H1 (cell line): Measurements from ENCODE around the gene ECE2. TPM values are rescaled to one million over a fixed set of nuclear protein-coding genes. Genes with fewer than 3 reads are reported as not detected.
A peak's percentile ranks its signal among the peaks of the same experiment; 100 is the strongest.

Experiments used
- CTCF ChIA-PET: fragments of 300-600 bp; sonication (Branson Sonifier 250); formaldehyde crosslinking; loops from one replicate; lab custom pipeline; 2021; ENCODE audit not compliant: partially characterized antibody; lab: Charles Lee
- POLR2A ChIA-PET: fragments of 300-600 bp; sonication (Branson Sonifier 250); formaldehyde crosslinking; loops from one replicate; lab custom pipeline; 2021; ENCODE audit warnings: inconsistent platforms; ENCODE audit not compliant: partially characterized antibody; lab: Charles Lee
- DNase-seq, 2 experiments: peaks; one replicate each; pipeline versions ENCODE4 v3.0.0 to v3.0.0-alpha.2; 2010 to 2022; ENCODE audit warnings: low spot score in 2 of 2, low read depth in 1 of 2, mixed read lengths in 1 of 2
- FAIRE-seq: peaks from 2 replicates; lab custom pipeline; 2011; peaks lifted over from hg19 to GRCh38; lab: Jason Lieb, UNC
- H2AFZ ChIP-seq: 2 replicates; pipeline ENCODE4 v1.8.1; 2012; ENCODE audit warnings: low read length, inconsistent platforms
- H2AK5ac ChIP-seq: 2 replicates; pipeline ENCODE4 v1.6.1; 2013; ENCODE audit warnings: low read depth, low read length
- H2BK120ac ChIP-seq: replicated peaks from 2 replicates; pipeline ENCODE3; 2013; ENCODE audit warnings: low read depth, low read length, inconsistent platforms
- H2BK12ac ChIP-seq: 2 replicates; pipeline ENCODE4 v1.6.1; 2013; ENCODE audit warnings: low read depth, low read length
- H2BK15ac ChIP-seq: 2 replicates; pipeline ENCODE4 v1.6.1; 2013; ENCODE audit warnings: low read length
- H2BK20ac ChIP-seq: 2 replicates; pipeline ENCODE4 v1.6.1; 2013; ENCODE audit warnings: low read length
- H2BK5ac ChIP-seq: 2 replicates; pipeline ENCODE4 v1.6.1; 2013; ENCODE audit warnings: low read depth, low read length
- H3K14ac ChIP-seq: 2 replicates; pipeline ENCODE4 v1.6.1; 2013; ENCODE audit warnings: inconsistent platforms; ENCODE audit not compliant: insufficient read length
- H3K18ac ChIP-seq: 2 replicates; pipeline ENCODE4 v1.6.1; 2013; ENCODE audit warnings: low read length; ENCODE audit errors: extremely low read depth
- H3K23ac ChIP-seq: 2 replicates; pipeline ENCODE4 v1.6.1; 2013; ENCODE audit warnings: inconsistent platforms; ENCODE audit not compliant: insufficient read length
- H3K23me2 ChIP-seq: 2 replicates; pipeline ENCODE4 v1.6.1; 2013; ENCODE audit warnings: low read depth, low read length
- H3K27ac ChIP-seq: 2 replicates; pipeline ENCODE4 v1.6.1; 2011; ENCODE audit warnings: low read depth, low read length, inconsistent platforms
- H3K27me3 ChIP-seq, 4 experiments: replicated peaks in 1 of 4; 1 replicate in 1 of 4; 2 replicates in 3 of 4; pipeline versions ENCODE4 v1.6.1 to v1.8.1; 2011 to 2013; ENCODE audit warnings: low read length in 3 of 4, mild to moderate bottlenecking in 3 of 4, inconsistent platforms in 2 of 4, mixed read lengths in 2 of 4, moderate library complexity in 1 of 4; ENCODE audit not compliant: control insufficient read depth in 3 of 4, insufficient read depth in 3 of 4; ENCODE audit errors: extremely low read depth in 1 of 4
- H3K36me3 ChIP-seq, 4 experiments: 2 replicates each; pipeline versions ENCODE4 v1.6.1 to v1.8.1; 2011 to 2013; ENCODE audit warnings: mild to moderate bottlenecking in 4 of 4, low read length in 3 of 4, moderate library complexity in 2 of 4, control low read depth in 1 of 4, inconsistent platforms in 1 of 4; ENCODE audit not compliant: insufficient read depth in 4 of 4, control insufficient read depth in 2 of 4
- H3K4ac ChIP-seq: replicated peaks from 2 replicates; pipeline ENCODE3; 2013; ENCODE audit warnings: low read length, low read depth, mixed read lengths, inconsistent platforms; ENCODE audit not compliant: insufficient read length
- H3K4me1 ChIP-seq, 4 experiments: replicated peaks in 1 of 4; 1 replicate in 1 of 4; 2 replicates in 3 of 4; pipeline versions ENCODE4 v1.6.1 to v1.8.1; 2011 to 2013; ENCODE audit warnings: low read length in 3 of 4, inconsistent platforms in 2 of 4, mixed read lengths in 1 of 4; ENCODE audit not compliant: insufficient read depth in 4 of 4, control insufficient read depth in 3 of 4
- H3K4me2 ChIP-seq, 2 experiments: 2 replicates each; pipeline versions ENCODE4 v1.6.1 to v1.8.1; 2011 to 2013; ENCODE audit warnings: low read depth in 2 of 2, low read length in 2 of 2, control low read depth in 1 of 2, inconsistent platforms in 1 of 2, mild to moderate bottlenecking in 1 of 2; ENCODE audit not compliant: insufficient read depth in 1 of 2
- H3K4me3 ChIP-seq, 4 experiments: fragments of 200-600, 300-600 bp in 1 of 4; sonication (generic), shearing (Covaris generic), sonication (Bioruptor Twin) in 1 of 4; 2 replicates each; pipeline versions ENCODE4 v1.5.1 to v1.8.1; 2011 to 2016; ENCODE audit warnings: low read length in 4 of 4, low read depth in 3 of 4, control low read depth in 2 of 4, inconsistent platforms in 2 of 4, mild to moderate bottlenecking in 2 of 4, mixed read lengths in 1 of 4, moderate library complexity in 1 of 4; ENCODE audit not compliant: insufficient read depth in 2 of 4; ENCODE audit errors: extremely low read depth in 1 of 4
- H3K56ac ChIP-seq: replicated peaks from 2 replicates; pipeline ENCODE3; 2013; ENCODE audit warnings: low read depth, mild to moderate bottlenecking, mixed read lengths, low read length, inconsistent platforms; ENCODE audit not compliant: insufficient read length
- H3K79me1 ChIP-seq: 2 replicates; pipeline ENCODE4 v1.6.1; 2013; ENCODE audit warnings: low read depth, low read length, control low read depth
- H3K79me2 ChIP-seq, 2 experiments: 2 replicates each; pipeline versions ENCODE4 v1.6.1 to v1.8.1; 2012 to 2013; ENCODE audit warnings: low read length in 2 of 2, mild to moderate bottlenecking in 2 of 2, inconsistent platforms in 1 of 2; ENCODE audit not compliant: insufficient read depth in 2 of 2, control insufficient read depth in 1 of 2
- H3K9ac ChIP-seq, 4 experiments: replicated peaks in 1 of 4; 1 replicate in 1 of 4; 2 replicates in 3 of 4; pipeline versions ENCODE4 v1.6.1 to v1.8.1; 2011 to 2013; ENCODE audit warnings: low read depth in 3 of 4, low read length in 3 of 4, control low read depth in 2 of 4, mild to moderate bottlenecking in 2 of 4, moderate library complexity in 2 of 4, inconsistent platforms in 1 of 4; ENCODE audit errors: extremely low read depth in 1 of 4
- H3K9me3 ChIP-seq, 2 experiments: 2 replicates each; pipeline versions ENCODE4 v1.6.1 to v1.8.1; 2012 to 2013; ENCODE audit warnings: mild to moderate bottlenecking in 2 of 2, moderate library complexity in 2 of 2, control low read depth in 1 of 2, inconsistent platforms in 1 of 2, low read depth in 1 of 2, low read length in 1 of 2, mixed read lengths in 1 of 2; ENCODE audit not compliant: insufficient read depth in 2 of 2
- H4K20me1 ChIP-seq, 2 experiments: replicated peaks in 1 of 2; 2 replicates each; pipeline versions ENCODE3 to v1.8.1; 2011 to 2013; ENCODE audit warnings: inconsistent platforms in 2 of 2, low read length in 2 of 2, mild to moderate bottlenecking in 1 of 2; ENCODE audit not compliant: insufficient read depth in 2 of 2, control insufficient read depth in 1 of 2
- H4K5ac ChIP-seq: 2 replicates; pipeline ENCODE4 v1.6.1; 2013; ENCODE audit warnings: low read length, low read depth, mixed read lengths, inconsistent platforms; ENCODE audit not compliant: insufficient read length
- H4K8ac ChIP-seq: 2 replicates; pipeline ENCODE4 v1.8.0; 2013; ENCODE audit warnings: mild to moderate bottlenecking, moderate library complexity, low read length, inconsistent platforms; ENCODE audit not compliant: insufficient read depth; ENCODE audit errors: extremely low read depth
- H4K91ac ChIP-seq: replicated peaks from 2 replicates; pipeline ENCODE3; 2013; ENCODE audit warnings: low read length, mixed read lengths, inconsistent platforms; ENCODE audit not compliant: insufficient read length
- GABPA ChIP-seq: IDR thresholded peaks from 2 replicates; pipeline ENCODE4 v1.6.1; 2011; ENCODE audit warnings: mild to moderate bottlenecking, low read length, moderate library complexity, borderline replicate concordance; ENCODE audit not compliant: insufficient read depth
- POLR2AphosphoS5 ChIP-seq: IDR thresholded peaks from 2 replicates; pipeline ENCODE4 v1.6.1; 2011; ENCODE audit warnings: low read depth, low read length
- SIN3A ChIP-seq, 2 experiments: IDR thresholded peaks in 1 of 2; conservative IDR thresholded peaks in 1 of 2; 2 replicates each; pipeline ENCODE4 v1.6.1; 2011 to 2012; ENCODE audit warnings: low read length in 2 of 2, improper control_type of control experiment in 1 of 2, low read depth in 1 of 2, mild to moderate bottlenecking in 1 of 2
- TAF7 ChIP-seq: optimal IDR thresholded peaks from 2 replicates; pipeline ENCODE3; 2011; ENCODE audit warnings: low read depth, mild to moderate bottlenecking, inconsistent platforms, low read length, moderate library complexity, borderline replicate concordance
- WGBS, 2 experiments: shearing (Covaris generic) in 1 of 2; methylation state at CpG; one replicate each; pipeline versions ENCODE4 v1.1.6 to v1.1.7; 2013 to 2015; ENCODE audit warnings: low lambda C conversion rate in 2 of 2, mixed read lengths in 2 of 2, inconsistent platforms in 1 of 2, low coverage in 1 of 2, missing lambda C conversion rate in 1 of 2; ENCODE audit not compliant: insufficient replicate concordance in 2 of 2, insufficient coverage in 1 of 2, insufficient read length in 1 of 2; ENCODE audit errors: extremely low coverage in 1 of 2, missing lambda C conversion rate in 1 of 2; 5-methylcytosine and 5-hydroxymethylcytosine counted together
- polyA plus RNA-seq, 7 experiments: library from polyadenylated mRNA; depleted of rRNA in 3 of 7; stranded (reverse) in 5 of 7; unstranded in 2 of 7; fragments of >200 nt in 5 of 7; fragments of 200-250 nt in 2 of 7; gene quantifications; 1 replicate in 5 of 7; 2 replicates in 1 of 7; 4 replicates in 1 of 7; pipeline versions ENCODE4 v1.2.1 to v1.2.3, GENCODE V29; 2011 to 2013; ENCODE audit warnings: missing spikeins in 2 of 7, mixed read lengths in 2 of 7
- total RNA-seq: library from RNA; stranded (reverse); fragmentation: NEBNext Ultra II Directional; extraction: Animal tissue kit (Norgen Biotek cat#: 25700); gene quantifications from 2 replicates; pipeline ENCODE4 v1.2.1, GENCODE V29; 2021

Gene ECE2
- total and polyA plus RNA-seq, 2 of the 8 experiments (the other 6 are each of a cell fraction or from before 2014, with no cell fraction given) = 0.44 to 0.86 TPM

- ChIA-PET CTCF (interaction anchor here (0.6 to 8.3 kb wide), 10 partner anchors 9 to 394 kb away, joined by 3 to 52 read pairs (median 4); partner anchors contain the start of genes EEF1AKMT4 and VWA5B2), POLR2A (interaction anchor here (0.6 to 1.3 kb wide), 3 partner anchors 29 to 71 kb away, joined by 3 read pairs; no protein-coding TSS in a partner anchor)
- H3K4me2 ChIP-seq = no peak overlapping the region
- no peak overlapping the region for H2BK12ac ChIP-seq
- H3K27ac ChIP-seq = no peak overlapping the region
- H2BK15ac ChIP-seq = no peak overlapping the region; the same call in 1 of the 2 replicates
- no peaks in the 10 kb centered on the region for H3K79me2 ChIP-seq
- FAIRE-seq (no peak), DNase-seq (no peak)
- H3K56ac ChIP-seq = no peak overlapping the region
- no peak overlapping the region for H2BK5ac ChIP-seq
- no peak overlapping the region for H2AFZ ChIP-seq
- H2BK20ac ChIP-seq = no peak overlapping the region
- H3K4me1 ChIP-seq = no peaks in the 10 kb centered on the region
- H4K20me1 ChIP-seq = no peaks in the 10 kb centered on the region
- H3K36me3 ChIP-seq = no peaks in the 10 kb centered on the region
- no peak overlapping the region for H4K5ac ChIP-seq
- 92% methylated on average over 20 of the region's 21 CpGs; no CpG with 5 or more reads in 1 of the 2 experiments for WGBS, 2 experiments
- H3K9ac ChIP-seq = peak overlapping the region in 2 of 4 experiments; percentile 2 to 37; a peak in 2 of 7 replicates
- no peaks in the 10 kb centered on the region for H3K79me1 ChIP-seq
- no peaks in the 10 kb centered on the region for H3K27me3 ChIP-seq
- no peak overlapping the region for H4K91ac ChIP-seq
- no peak overlapping the region for H3K4me3 ChIP-seq
- no peak overlapping the region for H3K14ac ChIP-seq
- H3K23ac ChIP-seq = no peak overlapping the region
- no peaks in the 10 kb centered on the region for H3K9me3 ChIP-seq
- H4K8ac ChIP-seq = no peak overlapping the region; the same call in 1 of the 2 replicates
- TF ChIP-seq POLR2AphosphoS5 (no peak), GABPA (no peak), TAF7 (no peak), SIN3A (conservative IDR thresholded peaks at IDR 0.05 in 1 of 2, IDR thresholded peaks at IDR 0.05 in 1 of 2; ENCODE audit: low read depth in 1 of 2, low read length in 2 of 2) (no peak)
- no peaks in the 10 kb centered on the region for H3K23me2 ChIP-seq
- H3K18ac ChIP-seq = no peak overlapping the region
- H2BK120ac ChIP-seq = no peak overlapping the region
- no peak overlapping the region for H3K4ac ChIP-seq
- no peak overlapping the region for H2AK5ac ChIP-seq
These were observed 16.1 kb downstream of the ECE2 start for GRCh38 chr3:184291738-184292445.
